K562 (cell line): ENCODE results near the gene HARS1. TPM values are rescaled to one million over a fixed set of nuclear protein-coding genes. Genes with fewer than 3 reads are reported as not detected.

Experiments
- BRD9 ChIP-seq: fragments of 450-650 bp; IDR thresholded peaks from 2 replicates; pipeline ENCODE4 v1.6.1; 2018; ENCODE audit warnings: low read depth; ENCODE audit not compliant: partially characterized antibody
- CCAR2 ChIP-seq: fragments of 200-400 bp; formaldehyde crosslinking; IDR thresholded peaks from 2 replicates; pipeline ENCODE4 v1.6.1; 2017; ENCODE audit warnings: mild to moderate bottlenecking, low read depth, low read length
- CCNT2 ChIP-seq: IDR thresholded peaks from 2 replicates; pipeline ENCODE4 v1.6.1; 2011; ENCODE audit warnings: borderline replicate concordance, low read depth, mild to moderate bottlenecking, moderate library complexity, mixed read lengths, low read length; ENCODE audit not compliant: insufficient read length; ENCODE audit errors: extremely low read depth
- CUX1 ChIP-seq: fragments of 200-800 bp; sonication (Bioruptor generic); IDR thresholded peaks from 2 replicates; pipeline ENCODE4 v1.6.1; 2016; ENCODE audit warnings: missing genetic modification characterization, missing compliant biosample characterization
- HEY1 ChIP-seq: fragments of 250-450 bp; sonication (Bioruptor Pico); IDR thresholded peaks from 2 replicates; pipeline ENCODE4 v1.5.0; 2020; ENCODE audit warnings: mild to moderate bottlenecking, moderate library complexity, borderline replicate concordance
- LCOR ChIP-seq: sonication (generic); formaldehyde crosslinking; IDR thresholded peaks from 2 replicates; pipeline ENCODE4 v1.8.0; 2022; ENCODE audit warnings: mild to moderate bottlenecking, missing genetic modification reagents
- MAFK ChIP-seq: IDR thresholded peaks from 2 replicates; pipeline ENCODE4 v1.6.1; 2011; ENCODE audit warnings: low read length, improper control_type of control experiment
- MLX ChIP-seq, 2 experiments: fragments of 450-650 bp in 1 of 2; sonication (generic) in 1 of 2; formaldehyde crosslinking; conservative IDR thresholded peaks; 2 replicates each; pipeline versions ENCODE4 v1.4.0 to v1.8.1; 2020 to 2022; ENCODE audit warnings: mild to moderate bottlenecking in 1 of 2, missing genetic modification reagents in 1 of 2
- MTF1 ChIP-seq: fragments of 250-450 bp; sonication (Bioruptor Pico); IDR thresholded peaks from 2 replicates; pipeline ENCODE4 v1.9.0; 2021; ENCODE audit warnings: moderate library complexity, mild to moderate bottlenecking, inconsistent platforms, borderline replicate concordance
- NFE2L1 ChIP-seq: fragments of 450-650 bp; IDR thresholded peaks from 2 replicates; pipeline ENCODE4 v1.6.1; 2016; ENCODE audit warnings: missing genetic modification characterization, low read depth, mild to moderate bottlenecking, missing compliant biosample characterization, moderate library complexity, borderline replicate concordance
- PHF8 ChIP-seq: fragments of 200-600 bp; sonication (generic); IDR thresholded peaks from 2 replicates; pipeline ENCODE4 v1.6.1; 2012; ENCODE audit warnings: mixed run types, mild to moderate bottlenecking, inconsistent platforms, low read length, moderate library complexity, borderline replicate concordance
- SIRT6 ChIP-seq: IDR thresholded peaks from one replicate; pipeline ENCODE4 v1.6.1; 2012; ENCODE audit warnings: low read depth, mild to moderate bottlenecking, control low read depth, inconsistent platforms, low read length, moderate library complexity
- SMARCA4 ChIP-seq: fragments of 450-650 bp; IDR thresholded peaks from 2 replicates; pipeline ENCODE4 v1.6.1; 2016
- SMC3 ChIP-seq: conservative IDR thresholded peaks from 2 replicates; pipeline ENCODE4 v1.6.1; 2011; ENCODE audit warnings: low read depth, low read length, improper control_type of control experiment; ENCODE audit not compliant: insufficient read depth
- SNRNP70 ChIP-seq: fragments of 200-400 bp; formaldehyde crosslinking; optimal IDR thresholded peaks from 2 replicates; pipeline ENCODE3; 2017; ENCODE audit warnings: low read depth, low read length
- TARDBP ChIP-seq: fragments of 450-650 bp; IDR thresholded peaks from 2 replicates; pipeline ENCODE4 v1.6.1; 2016
- TCF7 ChIP-seq: sonication (generic); IDR thresholded peaks from 2 replicates; pipeline ENCODE4 v1.6.1; 2016; ENCODE audit warnings: antibody characterized with exemption, borderline replicate concordance
- XRCC3 ChIP-seq: fragments of 450-650 bp; IDR thresholded peaks from 2 replicates; pipeline ENCODE4 v1.6.1; 2017; ENCODE audit warnings: mild to moderate bottlenecking, moderate library complexity
- ZEB2 ChIP-seq: fragments of 450-650 bp; IDR thresholded peaks from 2 replicates; pipeline ENCODE4 v1.6.1; 2016
- ZNF23 ChIP-seq: fragments of 250-450 bp; sonication (Bioruptor Pico); IDR thresholded peaks from 2 replicates; pipeline ENCODE4 v1.4.0; 2020; ENCODE audit warnings: mild to moderate bottlenecking
- ZNF431 ChIP-seq: sonication (generic); formaldehyde crosslinking; IDR thresholded peaks from 2 replicates; pipeline ENCODE4 v1.8.0; 2022; ENCODE audit warnings: mild to moderate bottlenecking, missing genetic modification reagents
- ZNF707 ChIP-seq: fragments of 250-450 bp; sonication (Bioruptor Pico); conservative IDR thresholded peaks from 2 replicates; pipeline ENCODE4 v1.8.0; 2022; ENCODE audit warnings: inconsistent platforms, mild to moderate bottlenecking, moderate library complexity
- polyA plus RNA-seq, 8 experiments: library from polyadenylated mRNA; depleted of rRNA in 4 of 8; stranded (reverse) in 5 of 8; unstranded in 3 of 8; fragments of >200 nt; fragmentation: Nextera tagmentation in 2 of 8; fragmentation: Illumina TruSeq in 1 of 8; extraction: Ambion mirVana in 2 of 8; extraction: Trizol in 1 of 8; gene quantifications; 2 replicates each; pipeline versions ENCODE4 v1.2.1 to v1.2.3, GENCODE V29; 2011 to 2014; ENCODE audit warnings: inconsistent platforms in 1 of 8, missing spikeins in 1 of 8
- total RNA-seq, 7 experiments: library from RNA; depleted of rRNA in 6 of 7; stranded (reverse); fragments of >200 nt in 6 of 7; fragmentation: Illumina TruSeq in 2 of 7; extraction: Trizol in 2 of 7; gene quantifications; 2 replicates each; pipeline versions ENCODE4 v1.2.1 to v1.2.3, GENCODE V29; 2011 to 2021; ENCODE audit warnings: low replicate concordance in 1 of 7

HARS1 gene
- total and polyA plus RNA-seq, 9 of the 15 experiments (the other 6 are each of a cell fraction or from before 2014, with no cell fraction given) = 13.5 to 88.5 (median 75.2) TPM

DNA sequence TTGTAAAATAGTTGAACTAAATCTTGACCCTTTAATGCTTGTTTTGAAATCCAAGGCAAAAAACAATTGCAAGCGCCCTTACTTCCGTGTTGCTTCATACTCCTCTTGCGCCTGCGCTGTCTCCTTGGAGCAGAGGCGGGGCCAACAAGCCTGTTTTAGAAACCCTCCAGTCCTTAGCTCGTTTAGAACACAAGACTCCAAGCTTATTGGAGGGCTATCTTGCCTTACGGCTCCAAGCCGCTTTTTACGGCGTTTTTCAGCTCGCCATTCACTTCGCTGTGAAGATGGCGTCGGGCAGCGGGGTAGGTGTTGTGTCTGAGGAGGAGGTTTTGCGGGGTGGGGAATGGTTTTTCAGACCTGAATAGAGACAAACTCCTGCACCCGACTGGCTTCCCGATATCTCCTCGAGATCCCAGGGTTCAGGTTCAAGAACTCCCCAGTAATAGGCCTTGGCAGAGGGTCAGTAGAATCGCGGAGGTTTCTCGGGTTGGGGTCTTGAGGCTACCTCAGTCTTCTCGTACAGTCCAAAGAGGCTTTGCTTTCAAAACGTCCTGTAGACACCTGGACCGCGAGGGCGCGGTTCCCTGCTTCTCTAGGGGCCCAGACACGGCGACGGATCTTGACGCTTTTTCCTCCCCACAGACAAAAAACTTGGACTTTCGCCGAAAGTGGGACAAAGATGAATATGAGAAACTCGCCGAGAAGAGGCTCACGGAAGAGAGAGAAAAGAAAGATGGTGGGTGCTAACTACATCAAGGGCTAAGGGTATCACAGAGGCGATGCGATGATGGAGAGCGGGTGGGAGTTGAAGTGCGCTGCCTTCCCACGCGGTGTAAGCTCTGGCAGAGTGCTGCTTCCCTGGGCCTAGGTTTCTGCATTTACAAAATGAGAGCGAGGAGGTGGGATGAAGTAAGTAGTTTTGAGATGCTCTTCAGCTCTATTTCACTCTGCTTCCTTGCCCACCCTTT, 9.3 kb upstream of the HARS1 start, which contains the start of gene ZMAT2 (continued):
- TF ChIP-seq CUX1 (CRISPR knock-in tag) (no peak), SNRNP70 (no peak), HEY1 (CRISPR knock-in tag) (no peak), XRCC3 (no peak), BRD9 (no peak), ZNF23 (no peak), TCF7 (peak; percentile 69), MTF1 (CRISPR knock-in tag) (no peak), NFE2L1 (tag) (no peak), ZEB2 (no peak), MLX (CRISPR knock-in tag; conservative IDR thresholded peaks at IDR 0.05) (no peak), CCAR2 (no peak), TARDBP (0 out of 2 replicates have a peak, but pooled peaks have one; percentile 33), PHF8 (peak; percentile 84; the same call in 1 of the 2 replicates), SMARCA4 (no peak), CCNT2 (no peak), SMC3 (no peak), SIRT6 (no peak), ZNF707 (CRISPR knock-in tag) (no peak), LCOR (no peak), ZNF431 (CRISPR knock-in tag) (no peak), MAFK (no peak)
